GM12892 (cell line): Measurements from ENCODE around the gene PTCSC3.

Experiments used
- POLR2A ChIP-seq: IDR thresholded peaks from 2 replicates; pipeline ENCODE4 v1.6.1; 2011; ENCODE audit warnings: low read depth, low read length, control low read depth
- POLR2AphosphoS5 ChIP-seq: IDR thresholded peaks from 2 replicates; pipeline ENCODE4 v1.6.1; 2011; ENCODE audit warnings: low read depth, low read length, control low read depth
- TAF1 ChIP-seq: IDR thresholded peaks from 2 replicates; pipeline ENCODE4 v1.6.1; 2011; ENCODE audit warnings: low read depth, mild to moderate bottlenecking, control low read depth, low read length, borderline replicate concordance

DNA sequence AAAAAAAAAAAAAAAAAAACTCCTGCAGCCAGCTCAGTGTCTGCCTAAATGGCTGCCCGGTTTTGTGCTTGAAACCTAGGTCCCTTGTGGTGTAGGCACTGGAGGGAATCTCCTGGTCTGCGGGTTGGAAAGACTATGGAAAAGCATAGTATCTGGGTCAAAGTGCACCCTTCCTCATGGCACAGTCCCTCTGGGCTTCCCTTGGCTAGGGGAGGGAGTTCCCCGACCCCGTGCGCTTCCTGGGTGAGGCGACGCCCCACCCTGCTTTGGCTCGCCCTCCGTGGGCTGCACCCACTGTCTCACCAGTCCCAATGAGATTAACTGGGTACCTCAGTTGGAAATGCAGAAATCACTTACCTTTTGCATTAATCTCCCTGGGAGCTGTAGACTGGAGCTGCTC is 14.3 kb downstream of the PTCSC3 start:
- TF ChIP-seq POLR2AphosphoS5 (no peak), TAF1 (no peak), POLR2A (no peak)
